GM19035 (cell line): ENCODE results near the gene TACC2.
"Not testable (repeated sequence)": the region's sequence is repeated elsewhere in the genome, so short reads cannot be mapped to it uniquely, and the experiment has no call there.

Source experiments
- ATAC-seq: cut with Tn5 transposase; IDR thresholded peaks from one replicate; pipeline ENCODE4 v1.9.1; 2021; ENCODE audit not compliant: unreplicated experiment

Gene TACC2

DNA sequence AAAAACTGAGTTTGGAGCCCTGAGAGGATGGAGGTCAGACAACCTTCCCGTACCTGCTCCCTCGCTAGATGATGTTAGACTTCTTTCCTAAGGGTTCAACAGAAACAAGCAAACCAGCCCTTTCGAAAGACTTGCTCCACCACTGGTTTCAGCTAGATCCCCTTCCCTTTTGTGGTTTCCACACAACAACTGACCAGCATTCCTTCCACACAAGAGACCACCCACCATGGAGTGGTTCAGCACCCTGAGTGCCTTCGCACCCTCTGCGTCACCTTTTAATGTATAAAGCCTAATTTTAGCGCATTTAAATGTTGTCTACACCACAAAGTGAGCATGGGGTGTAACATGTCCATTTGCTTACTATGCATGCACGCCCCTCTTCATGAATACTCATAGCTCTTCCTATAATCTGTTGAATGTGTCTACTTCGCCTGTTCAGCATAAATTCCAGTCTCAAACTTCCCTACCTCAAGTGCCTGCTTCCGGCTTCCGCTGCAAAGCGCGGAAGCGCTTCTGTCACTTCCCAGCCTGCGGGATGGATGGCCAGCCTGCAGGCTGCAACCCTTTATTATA is 69.0 kb downstream of the TACC2 start:
- ATAC-seq = no peak

DNA sequence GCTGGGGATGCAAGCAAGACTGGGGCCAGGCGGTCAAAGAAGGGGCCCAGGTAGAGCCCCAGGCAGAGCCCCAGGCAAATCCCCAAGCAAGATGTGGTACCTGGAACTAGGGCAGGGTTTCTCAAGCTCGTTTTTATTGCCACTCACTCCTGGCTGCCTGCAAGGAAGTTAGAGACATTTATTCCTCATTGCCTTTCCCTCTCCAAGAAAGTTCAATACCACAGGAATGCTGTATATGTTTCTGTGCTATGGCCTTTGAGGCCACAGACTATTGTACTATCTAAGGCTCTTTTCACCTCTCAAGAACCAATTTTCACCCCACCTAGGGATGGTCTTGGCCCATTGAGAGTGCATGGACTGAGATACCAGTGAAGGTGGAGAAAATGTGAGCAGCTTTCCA is 71.3 kb downstream of the TACC2 start:
- ATAC-seq = no peak

GRCh38 chr10:122062831-122063674 is 74.1 kb downstream of the TACC2 start:
- no peak for ATAC-seq

DNA sequence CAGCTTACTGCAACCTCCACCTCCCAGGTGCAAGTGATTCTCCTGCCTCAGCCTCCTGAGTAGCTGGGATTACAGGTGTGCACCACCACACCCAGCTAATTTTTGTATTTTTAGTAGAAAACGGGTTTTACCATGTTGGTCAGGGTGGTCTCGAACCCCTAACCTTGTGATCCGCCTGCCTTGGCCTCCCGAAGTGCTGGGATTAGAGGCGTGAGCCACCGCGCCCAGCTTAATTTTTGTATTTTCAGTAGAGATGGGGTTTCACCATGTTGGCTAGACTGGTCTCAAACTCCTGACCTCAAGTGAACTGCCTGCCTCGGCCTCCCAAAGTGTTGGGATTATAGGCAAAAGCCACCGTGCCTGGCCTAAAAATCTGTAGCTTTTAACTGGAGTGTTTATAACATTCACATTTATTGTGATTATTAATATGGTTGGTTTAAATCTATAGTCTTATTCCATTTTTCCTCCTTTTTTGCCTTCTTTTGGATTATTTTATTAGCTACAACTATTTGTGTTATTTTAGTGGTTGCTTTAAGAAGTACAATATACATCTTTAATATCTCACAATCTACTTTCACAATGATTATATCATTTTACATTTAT is 77.5 kb downstream of the TACC2 start:
- not testable (repeated sequence) for ATAC-seq

- no peak for ATAC-seq
Measured at GRCh38 chr10:122068844-122069243, 79.9 kb downstream of the TACC2 start.

DNA sequence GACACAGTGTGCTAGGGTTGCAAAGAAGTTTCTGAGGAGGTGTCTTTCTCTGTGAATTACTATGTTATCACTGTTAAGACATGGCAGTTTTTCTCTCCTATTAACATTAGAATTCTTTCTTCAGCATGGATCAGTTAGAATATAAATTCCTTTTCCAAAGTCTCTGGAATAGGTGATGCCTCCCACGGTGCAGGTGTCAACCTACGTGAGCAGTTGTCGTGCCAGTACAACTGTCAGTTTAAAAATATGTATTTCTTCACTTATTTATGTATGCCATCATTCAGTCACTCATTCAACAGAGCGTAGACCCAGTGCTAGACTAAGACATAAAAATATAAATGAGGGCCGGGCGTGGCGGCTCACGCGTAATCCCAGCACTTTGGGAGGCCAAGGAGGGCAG is 83.5 kb downstream of the TACC2 start:
- ATAC-seq = no peak

DNA sequence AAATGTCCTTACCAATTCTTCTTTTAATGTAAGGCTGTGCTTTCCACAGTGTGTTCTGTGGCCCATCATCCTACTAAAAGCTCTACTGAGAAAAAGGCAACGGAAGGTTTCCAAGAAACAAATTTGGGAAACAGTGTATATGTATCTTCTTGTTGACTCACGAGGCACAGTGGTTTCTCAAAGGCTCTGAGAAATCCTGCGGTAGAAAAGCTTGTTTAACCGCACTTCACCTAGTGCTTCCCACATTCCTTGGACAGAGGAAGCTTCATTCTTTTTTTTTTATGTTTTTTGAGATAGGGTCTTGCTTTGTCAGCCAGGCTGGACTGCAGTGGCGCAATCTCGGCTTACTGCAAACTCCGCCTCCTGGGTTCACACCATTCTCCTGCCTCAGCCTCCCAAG is 84.5 kb downstream of the TACC2 start:
- no peak for ATAC-seq

DNA sequence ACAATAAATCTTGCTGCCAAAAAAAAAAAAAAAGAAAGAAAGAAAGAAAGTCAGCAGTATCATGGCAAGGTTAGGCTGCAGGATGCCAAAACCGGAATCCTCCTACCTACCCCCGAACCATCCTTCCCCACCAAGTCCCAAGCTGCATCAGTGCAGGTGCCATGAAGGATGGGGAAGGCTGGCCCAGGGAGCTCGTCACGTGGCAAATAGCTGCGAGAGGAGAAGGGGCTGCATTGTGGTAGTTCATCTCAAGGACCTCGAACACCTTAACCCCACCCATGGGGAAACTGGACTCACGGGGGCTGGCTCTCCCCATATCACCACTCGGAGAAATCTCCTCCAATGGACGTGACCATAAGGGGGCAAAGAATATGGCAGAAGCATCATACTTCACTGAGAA is 86.2 kb downstream of the TACC2 start:
- no peak for ATAC-seq

- not testable (repeated sequence) for ATAC-seq
Measured at GRCh38 chr10:122075876-122076275, 86.9 kb downstream of the TACC2 start.

- no peak for ATAC-seq
Measured at GRCh38 chr10:122077311-122077875, 88.4 kb downstream of the TACC2 start.

DNA sequence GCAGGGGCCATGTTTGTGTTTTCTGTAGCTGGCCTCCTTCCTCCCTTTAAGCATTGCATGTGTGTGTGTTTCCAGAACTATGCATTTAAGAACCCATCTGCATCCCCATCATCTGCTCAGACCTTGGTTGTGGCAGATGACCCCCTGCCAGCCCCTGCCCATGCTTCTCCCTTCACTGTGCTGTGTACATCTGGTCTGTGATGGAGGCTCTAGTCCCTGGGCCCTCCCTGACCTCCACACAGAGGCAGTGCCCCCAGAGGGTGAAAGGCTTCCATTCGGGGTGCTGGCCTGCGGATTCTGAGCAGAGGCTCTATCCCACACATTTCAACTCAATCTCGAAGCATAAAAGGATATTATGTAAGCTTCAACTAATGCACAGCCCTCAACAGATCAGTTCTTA is 89.4 kb downstream of the TACC2 start:
- ATAC-seq = no peak

DNA sequence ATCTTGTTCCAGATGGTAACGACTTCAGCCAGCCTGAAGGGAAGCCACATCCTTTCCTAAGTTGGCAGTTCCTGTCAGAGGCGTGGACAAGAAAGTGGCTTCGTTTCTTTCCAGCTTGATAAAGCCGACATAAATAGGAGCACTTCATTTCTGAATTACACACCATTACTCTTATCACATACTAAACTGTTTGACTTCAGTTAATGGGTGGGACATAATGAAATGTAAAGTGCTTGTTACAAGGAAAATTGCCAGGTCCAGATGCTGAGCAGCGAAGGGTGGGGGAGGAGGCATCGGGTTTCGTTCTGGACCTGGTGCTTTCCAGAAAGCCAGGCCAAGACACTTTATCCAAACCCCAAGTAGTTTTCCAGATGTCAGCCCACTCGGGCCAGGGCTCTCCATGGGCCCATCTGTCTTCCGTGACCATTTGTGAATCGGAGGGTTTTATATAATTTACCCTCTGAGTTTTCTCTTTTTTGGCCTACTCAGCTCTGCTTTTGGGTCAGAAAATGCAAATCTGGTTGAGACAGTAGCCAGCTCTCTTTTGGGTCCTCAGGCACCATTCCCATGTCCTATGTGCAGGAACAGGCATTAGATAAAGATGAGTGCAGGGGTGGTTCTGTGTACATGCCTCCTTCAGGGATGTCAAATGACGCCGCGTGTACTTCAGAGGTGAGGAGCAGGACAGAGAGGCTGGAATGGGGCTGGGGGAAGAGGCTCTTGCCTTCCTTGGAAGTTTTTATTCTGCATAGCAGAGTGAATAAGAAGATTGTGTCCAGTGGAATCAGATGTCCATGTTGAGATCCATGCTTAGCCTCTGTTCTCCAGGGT is 90.2 kb downstream of the TACC2 start:
- no peak for ATAC-seq

DNA sequence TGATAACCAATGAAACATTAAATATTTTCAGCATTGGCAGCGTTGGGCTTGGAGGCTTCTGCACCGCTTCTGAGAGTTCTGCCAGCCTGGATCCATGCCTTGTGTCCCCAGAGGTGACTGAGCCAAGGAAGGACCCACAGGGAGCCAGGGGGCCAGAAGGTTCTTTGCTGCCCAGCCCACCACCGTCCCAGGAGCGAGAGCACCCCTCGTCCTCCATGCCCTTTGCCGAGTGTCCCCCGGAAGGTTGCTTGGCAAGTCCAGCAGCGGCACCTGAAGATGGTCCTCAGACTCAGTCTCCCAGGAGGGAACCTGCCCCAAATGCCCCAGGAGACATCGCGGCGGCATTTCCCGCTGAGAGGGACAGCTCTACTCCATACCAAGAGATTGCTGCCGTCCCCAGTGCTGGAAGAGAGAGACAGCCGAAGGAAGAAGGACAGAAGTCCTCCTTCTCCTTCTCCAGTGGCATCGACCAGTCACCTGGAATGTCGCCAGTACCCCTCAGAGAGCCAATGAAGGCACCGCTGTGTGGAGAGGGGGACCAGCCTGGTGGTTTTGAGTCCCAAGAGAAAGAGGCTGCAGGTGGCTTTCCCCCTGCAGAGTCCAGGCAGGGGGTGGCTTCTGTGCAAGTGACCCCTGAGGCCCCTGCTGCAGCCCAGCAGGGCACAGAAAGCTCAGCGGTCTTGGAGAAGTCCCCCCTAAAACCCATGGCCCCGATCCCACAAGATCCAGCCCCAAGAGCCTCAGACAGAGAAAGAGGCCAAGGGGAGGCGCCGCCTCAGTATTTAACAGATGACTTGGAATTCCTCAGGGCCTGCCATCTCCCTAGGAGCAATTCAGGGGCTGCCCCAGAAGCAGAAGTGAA is 93.9 kb downstream of the TACC2 start:
- ATAC-seq = no peak

DNA sequence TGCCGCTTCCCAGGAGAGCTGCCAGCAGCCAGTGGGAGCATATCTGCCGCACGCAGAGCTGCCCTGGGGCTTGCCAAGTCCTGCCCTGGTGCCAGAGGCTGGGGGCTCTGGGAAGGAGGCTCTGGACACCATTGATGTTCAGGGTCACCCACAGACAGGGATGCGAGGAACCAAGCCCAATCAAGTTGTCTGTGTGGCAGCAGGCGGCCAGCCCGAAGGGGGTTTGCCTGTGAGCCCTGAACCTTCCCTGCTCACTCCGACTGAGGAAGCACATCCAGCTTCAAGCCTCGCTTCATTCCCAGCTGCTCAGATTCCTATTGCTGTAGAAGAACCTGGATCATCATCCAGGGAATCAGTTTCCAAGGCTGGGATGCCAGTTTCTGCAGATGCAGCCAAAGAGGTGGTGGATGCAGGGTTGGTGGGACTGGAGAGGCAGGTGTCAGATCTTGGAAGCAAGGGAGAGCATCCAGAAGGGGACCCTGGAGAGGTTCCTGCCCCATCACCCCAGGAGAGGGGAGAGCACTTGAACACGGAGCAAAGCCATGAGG is 94.6 kb downstream of the TACC2 start:
- ATAC-seq = no peak

DNA sequence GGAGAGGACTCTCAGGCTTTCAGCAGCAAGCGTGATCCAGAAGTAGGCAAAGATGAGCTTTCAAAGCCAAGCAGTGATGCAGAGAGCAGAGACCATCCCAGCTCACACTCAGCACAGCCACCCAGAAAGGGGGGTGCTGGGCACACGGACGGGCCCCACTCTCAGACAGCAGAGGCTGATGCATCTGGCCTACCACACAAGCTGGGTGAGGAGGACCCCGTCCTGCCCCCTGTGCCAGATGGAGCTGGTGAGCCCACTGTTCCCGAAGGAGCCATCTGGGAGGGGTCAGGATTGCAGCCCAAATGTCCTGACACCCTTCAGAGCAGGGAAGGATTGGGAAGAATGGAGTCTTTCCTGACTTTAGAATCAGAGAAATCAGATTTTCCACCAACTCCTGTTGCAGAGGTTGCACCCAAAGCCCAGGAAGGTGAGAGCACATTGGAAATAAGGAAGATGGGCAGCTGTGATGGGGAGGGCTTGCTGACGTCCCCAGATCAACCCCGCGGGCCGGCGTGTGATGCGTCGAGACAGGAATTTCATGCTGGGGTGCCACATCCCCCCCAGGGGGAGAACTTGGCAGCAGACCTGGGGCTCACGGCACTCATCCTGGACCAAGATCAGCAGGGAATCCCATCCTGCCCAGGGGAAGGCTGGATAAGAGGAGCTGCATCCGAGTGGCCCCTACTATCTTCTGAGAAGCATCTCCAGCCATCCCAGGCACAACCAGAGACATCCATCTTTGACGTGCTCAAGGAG is 95.5 kb downstream of the TACC2 start:
- no peak for ATAC-seq

DNA sequence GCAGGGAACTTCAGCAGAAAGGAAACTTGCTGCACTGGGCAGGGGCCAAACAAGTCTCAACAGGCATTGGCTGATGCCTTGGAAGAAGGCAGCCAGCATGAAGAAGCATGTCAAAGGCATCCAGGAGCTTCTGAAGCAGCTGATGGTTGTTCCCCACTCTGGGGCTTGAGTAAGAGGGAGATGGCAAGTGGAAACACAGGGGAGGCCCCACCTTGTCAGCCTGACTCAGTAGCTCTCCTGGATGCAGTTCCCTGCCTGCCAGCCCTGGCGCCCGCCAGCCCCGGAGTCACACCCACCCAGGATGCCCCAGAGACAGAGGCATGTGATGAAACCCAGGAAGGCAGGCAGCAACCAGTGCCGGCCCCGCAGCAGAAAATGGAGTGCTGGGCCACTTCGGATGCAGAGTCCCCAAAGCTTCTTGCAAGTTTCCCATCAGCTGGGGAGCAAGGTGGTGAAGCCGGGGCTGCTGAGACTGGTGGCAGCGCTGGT is 96.5 kb downstream of the TACC2 start:
- no peak for ATAC-seq

DNA sequence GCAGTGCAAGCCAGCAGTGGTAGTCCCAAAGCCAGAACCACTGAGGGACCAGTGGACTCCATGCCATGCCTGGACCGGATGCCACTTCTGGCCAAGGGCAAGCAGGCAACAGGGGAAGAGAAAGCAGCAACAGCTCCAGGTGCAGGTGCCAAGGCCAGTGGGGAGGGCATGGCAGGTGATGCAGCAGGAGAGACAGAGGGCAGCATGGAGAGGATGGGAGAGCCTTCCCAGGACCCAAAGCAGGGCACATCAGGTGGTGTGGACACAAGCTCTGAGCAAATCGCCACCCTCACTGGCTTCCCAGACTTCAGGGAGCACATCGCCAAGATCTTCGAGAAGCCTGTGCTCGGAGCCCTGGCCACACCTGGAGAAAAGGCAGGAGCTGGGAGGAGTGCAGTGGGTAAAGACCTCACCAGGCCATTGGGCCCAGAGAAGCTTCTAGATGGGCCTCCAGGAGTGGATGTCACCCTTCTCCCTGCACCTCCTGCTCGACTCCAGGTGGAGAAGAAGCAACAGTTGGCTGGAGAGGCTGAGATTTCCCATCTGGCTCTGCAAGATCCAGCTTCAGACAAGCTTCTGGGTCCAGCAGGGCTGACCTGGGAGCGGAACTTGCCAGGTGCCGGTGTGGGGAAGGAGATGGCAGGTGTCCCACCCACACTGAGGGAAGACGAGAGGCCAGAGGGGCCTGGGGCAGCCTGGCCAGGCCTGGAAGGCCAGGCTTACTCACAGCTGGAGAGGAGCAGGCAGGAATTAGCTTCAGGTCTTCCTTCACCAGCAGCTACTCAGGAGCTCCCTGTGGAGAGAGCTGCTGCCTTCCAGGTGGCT is 97.7 kb downstream of the TACC2 start:
- ATAC-seq = no peak

GRCh38 chr10:122087436-122087835 is 98.5 kb downstream of the TACC2 start:
- ATAC-seq = no peak
